HG03025 (cell line): ENCODE measurements around the gene MUC3A.

ENCODE experiments used
- ATAC-seq: cut with Tn5 transposase; IDR thresholded peaks from one replicate; pipeline ENCODE4 v1.9.1; 2021; ENCODE audit warnings: mild to moderate bottlenecking, moderate library complexity; ENCODE audit not compliant: unreplicated experiment, low FRiP score

MUC3A gene

DNA sequence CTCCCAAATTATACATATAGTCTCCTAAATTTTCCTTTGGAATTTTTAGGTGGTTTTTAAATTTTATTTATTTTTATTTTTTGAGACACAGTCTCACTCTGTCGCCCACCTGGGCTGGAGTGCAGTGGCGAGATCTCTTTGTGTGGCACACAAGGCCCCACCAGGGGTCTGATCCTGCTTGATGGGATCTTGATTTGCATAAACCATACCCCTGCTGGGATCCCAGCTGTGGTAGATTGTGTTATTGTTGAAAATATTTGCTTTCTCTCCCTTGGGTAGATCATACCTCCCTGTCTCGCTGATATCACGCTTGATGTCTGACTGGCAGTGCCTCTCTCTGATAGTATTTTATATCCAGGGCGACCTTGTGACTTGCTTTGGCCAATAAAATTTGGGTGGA, 5.6 kb upstream of the MUC3A start:
- no peak for ATAC-seq

DNA sequence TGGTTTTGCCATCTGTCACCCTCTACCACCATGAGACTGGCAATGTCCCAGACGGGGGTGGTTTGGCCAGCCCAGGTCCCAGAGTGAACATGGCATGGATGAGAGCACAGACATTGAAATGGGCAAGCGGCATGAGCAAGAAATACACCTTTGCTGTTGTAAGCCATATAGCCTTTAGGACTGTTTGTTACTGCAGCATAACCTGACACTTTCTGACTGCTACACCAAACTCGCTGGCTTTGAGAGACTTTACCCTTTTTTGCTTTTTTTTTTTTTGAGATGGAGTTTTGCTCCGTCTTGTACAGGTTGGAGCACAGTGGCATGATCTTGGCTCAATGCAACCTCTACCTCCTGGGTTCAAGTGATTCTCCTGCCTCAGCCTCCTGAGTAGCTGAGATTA, 5.2 kb upstream of the MUC3A start:
- ATAC-seq, result no peak

DNA sequence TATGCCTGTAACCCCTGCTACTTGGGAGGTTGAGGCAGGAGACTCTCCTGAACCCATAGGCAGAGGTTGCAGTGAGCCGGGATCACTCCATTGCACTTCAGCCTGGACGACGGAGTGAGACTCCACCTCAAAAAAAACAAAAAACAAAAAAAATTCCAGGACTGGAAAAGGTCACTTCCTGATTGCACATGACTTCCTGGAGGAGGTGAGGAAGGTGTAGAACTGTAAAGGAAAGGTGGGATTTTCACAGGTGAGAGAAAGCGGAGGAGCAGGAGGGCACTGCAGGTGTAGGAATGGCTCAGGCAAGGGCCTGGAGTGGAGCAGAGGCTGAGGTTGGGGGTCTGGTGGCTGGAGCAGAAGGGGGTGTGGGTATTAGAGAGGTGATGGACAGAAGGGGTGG, 3.2 kb upstream of the MUC3A start:
- ATAC-seq, result no peak

DNA sequence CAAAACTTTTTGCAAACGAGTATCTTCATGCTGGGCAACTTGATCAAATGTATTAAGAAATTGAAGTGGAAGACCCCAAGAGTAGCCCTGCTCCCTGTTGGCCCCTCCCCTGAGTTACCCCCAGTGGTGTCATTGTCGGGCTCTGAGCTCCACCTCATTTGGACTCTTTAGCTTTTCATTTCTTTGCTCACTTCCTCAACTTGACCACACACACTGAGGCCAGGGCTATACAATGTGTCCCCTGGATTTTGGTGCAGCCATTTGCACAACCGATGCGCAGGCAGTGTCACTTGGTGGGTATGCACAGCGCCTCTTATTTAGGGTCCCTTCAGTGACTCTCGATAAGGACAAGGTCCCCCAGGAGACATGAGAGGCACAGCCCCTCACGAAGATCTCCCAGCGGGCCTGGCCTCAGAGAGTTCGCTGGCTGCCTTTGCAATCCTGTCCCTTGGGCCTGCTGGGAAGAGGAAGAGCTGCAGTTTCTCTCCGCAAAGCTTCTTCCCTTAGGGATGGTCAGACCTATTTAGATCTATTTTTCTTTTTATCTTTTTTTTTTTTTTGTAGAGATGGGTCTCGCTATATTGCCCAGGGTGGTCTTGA, 2.5 kb upstream of the MUC3A start:
- ATAC-seq, result no peak

DNA sequence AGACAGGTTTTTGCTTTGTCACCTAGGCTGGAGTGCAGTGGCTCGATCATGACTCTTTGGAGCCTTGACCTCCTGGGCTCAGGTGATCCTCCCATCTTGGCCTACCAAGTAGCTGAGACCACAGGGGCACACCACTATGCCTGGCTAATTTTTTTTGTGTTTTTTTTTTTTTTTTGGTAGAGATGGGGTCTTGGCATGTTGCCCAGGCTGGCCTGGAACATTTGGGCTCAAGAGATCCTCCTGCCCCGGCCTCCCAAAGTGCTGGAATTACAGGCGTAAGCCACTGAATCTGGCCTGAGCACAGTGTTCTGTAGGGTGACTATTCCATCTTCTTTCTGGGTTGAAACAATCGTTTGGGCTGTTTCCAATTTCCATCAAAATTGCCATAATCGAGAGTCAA, 1.5 kb upstream of the MUC3A start:
- ATAC-seq, result no peak

DNA sequence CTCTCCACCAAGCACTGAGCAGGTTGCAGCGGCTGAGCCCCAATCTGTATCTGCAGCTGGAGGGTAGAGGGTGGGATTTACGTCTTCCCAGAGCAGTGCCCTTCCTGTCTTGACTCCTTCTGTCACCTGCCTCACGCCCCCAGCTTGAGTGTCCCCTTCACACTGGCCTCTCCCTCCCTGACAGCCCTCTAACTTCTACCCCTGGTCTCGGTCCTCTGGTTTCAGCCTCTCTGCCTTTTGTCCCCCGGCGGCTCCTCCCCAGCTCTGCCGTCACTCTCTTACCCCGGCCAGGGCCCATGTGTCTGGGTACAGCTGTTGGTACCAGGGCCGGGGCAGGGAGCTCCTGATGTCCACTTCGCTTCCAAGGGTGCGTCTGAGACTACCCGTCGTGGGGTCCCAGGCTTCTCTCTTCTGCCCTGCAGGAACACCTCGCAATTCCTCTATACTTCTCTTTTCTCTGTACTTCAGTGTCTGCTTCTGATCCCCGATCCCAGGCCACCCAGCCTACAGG, 654 bp downstream of the MUC3A start:
- no peak for ATAC-seq

DNA sequence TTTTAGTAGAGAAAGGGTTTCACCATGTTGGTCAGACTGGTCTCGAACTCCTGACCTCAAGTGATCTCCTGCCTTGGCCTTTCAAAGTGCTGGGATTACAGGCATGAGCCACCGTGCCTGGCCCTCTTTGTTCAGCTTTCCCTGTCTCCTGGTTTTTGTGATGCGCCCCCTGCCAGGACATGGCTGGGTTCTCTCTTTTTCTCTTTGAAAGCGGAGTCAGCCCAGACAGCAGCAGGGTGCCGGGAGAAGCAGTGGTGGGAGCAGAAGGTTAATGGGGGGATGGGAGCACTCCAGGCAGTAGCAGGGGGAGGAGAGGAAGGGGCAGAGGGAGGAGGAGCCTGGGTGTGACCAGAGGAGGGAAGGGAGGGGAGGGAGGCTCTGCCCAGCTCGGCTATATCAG, 1.8 kb downstream of the MUC3A start:
- no peak for ATAC-seq

DNA sequence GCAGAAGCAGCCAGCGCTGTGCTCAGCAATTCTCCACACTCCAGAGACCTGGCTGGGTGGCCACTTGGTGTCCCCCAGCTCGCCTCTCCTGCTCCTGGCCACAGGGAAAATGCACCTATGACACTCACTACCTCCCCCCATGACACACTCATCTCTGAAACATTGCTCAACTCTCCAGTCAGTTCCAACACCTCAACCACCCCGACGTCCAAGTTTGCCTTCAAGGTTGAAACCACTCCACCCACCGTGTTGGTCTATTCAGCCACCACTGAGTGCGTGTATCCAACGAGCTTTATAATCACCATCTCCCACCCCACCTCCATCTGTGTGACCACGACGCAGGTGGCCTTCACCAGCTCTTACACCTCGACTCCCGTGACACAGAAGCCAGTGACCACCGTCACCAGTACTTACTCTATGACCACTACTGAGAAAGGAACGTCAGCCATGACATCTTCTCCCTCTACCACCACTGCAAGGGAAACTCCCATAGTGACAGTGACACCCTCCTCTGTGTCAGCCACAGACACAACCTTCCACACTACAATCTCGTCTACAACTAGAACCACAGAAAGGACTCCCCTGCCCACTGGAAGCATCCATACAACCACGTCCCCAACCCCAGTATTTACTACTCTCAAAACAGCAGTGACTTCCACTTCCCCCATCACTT, 2.7 kb downstream of the MUC3A start:
- ATAC-seq, result no peak

DNA sequence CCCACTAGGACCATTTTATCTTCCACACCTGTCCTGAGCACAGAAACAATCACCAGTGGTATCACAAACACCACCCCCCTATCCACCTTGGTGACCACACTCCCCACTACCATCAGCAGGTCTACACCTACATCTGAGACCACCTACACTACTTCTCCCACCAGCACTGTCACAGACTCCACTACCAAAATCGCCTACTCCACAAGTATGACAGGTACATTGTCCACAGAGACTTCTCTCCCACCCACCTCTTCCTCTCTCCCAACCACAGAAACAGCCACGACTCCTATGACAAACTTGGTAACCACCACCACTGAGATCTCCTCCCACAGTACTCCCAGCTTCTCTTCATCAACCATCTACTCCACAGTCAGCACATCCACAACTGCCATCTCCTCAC, 3.3 kb downstream of the MUC3A start:
- no peak for ATAC-seq

DNA sequence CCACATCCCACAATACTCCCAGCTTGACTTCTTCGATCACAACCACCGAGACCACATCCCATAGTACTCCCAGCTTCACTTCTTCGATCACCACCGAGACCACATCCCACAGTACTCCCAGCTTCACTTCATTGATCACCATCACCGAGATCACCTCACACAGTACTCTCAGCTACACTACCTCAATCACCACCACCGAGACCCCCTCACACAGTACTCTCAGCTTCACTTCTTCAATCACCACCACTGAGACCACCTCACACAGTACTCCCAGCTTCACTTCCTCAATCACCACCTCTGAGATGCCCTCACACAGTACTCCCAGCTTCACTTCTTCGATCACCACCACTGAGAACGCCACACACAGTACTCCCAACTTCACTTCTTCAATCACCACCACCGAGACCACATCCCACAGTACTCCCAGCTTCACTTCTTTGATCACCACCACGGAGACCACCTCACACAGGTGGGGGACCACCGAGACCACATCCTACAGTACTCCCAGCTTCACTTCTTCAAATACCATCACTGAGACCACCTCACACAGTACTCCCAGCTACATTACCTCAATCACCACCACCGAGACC, 8.6 kb downstream of the MUC3A start:
- ATAC-seq, result no peak

DNA sequence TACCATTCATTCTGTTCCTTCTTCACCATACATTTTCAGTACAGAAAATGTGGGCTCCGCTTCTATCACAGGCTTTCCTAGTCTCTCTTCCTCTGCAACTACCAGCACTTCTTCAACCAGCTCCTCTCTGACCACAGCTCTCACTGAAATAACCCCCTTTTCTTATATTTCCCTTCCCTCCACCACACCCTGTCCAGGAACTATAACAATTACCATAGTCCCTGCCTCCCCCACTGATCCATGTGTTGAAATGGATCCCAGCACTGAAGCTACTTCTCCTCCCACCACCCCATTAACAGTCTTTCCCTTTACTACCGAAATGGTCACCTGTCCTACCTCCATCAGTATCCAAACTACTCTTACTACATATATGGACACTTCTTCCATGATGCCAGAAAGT, 10.6 kb downstream of the MUC3A start:
- no peak for ATAC-seq

DNA sequence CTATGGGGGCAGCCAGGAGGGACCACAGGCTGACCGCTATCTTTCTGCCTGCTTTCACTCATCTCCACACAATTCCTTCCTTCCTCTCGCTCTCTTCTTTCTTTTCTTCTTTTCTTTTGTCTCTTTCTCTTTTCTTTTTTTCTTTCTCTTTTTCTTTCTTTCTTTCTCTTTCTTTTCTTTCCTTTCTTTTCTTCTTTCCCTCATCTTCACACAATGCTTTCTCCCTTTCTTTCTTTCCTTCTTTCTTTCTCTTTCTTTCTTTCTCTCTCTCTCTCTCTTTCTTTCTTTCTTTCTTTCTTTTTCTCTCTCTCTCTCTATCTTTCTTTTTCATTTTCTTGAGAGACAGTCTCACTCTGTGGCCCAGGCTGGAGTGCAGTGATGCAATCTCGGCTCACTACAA, 13.2 kb downstream of the MUC3A start:
- no peak for ATAC-seq

DNA sequence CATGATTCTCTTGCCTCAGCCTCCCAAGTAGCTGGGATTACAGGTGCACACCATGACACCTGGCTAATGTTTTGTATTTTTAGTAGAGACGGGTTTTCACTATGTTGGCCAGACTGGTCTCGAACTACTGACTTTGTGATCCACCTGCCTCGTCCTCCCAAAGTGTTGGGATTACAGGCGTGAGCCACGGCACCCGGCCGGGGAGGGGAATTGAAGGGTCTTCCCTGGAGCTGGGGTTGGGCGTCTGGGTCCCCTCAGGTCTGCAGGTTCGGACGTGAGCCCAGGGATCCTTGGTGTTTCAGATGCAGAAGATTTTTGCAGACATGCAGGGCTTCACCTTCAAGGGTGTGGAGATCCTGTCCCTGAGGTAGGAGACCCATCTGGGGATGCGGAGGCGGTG, 14.1 kb downstream of the MUC3A start:
- no peak for ATAC-seq

DNA sequence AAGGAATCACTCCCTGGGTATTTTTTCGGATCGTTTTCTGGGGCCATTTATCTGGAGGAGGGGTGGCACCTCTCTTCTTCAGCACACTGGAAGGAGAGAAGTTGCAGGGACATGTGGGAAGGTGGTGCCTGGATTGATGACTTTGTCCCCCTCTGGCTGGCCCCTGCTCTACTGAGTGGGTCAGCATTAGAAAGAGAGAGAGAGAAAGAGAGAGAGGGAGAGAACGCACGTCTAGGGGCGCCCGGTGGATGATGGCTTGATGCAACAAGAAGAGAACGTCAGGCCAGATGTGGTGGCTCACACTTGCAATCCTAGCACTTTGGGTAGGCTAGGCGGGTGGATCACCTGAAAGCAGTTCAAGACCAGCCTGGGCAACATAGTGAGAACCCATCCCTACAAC, 14.5 kb downstream of the MUC3A start:
- ATAC-seq, result no peak

DNA sequence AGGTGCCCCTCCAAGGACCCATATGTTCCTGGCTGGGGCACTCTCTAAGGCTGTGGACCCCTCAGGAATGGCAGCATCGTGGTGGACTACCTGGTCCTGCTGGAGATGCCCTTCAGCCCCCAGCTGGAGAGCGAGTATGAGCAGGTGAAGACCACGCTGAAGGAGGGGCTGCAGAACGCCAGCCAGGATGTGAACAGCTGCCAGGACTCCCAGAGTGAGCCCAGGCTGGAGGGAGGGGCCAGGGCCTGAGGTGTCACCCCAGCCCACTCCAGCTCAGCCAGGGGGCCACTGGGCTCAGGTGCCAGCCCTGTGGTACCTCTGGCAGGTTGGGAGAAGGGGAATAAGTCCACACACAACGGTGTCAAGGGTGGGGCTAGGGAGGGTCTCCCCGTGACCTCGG, 15.3 kb downstream of the MUC3A start:
- no peak for ATAC-seq

DNA sequence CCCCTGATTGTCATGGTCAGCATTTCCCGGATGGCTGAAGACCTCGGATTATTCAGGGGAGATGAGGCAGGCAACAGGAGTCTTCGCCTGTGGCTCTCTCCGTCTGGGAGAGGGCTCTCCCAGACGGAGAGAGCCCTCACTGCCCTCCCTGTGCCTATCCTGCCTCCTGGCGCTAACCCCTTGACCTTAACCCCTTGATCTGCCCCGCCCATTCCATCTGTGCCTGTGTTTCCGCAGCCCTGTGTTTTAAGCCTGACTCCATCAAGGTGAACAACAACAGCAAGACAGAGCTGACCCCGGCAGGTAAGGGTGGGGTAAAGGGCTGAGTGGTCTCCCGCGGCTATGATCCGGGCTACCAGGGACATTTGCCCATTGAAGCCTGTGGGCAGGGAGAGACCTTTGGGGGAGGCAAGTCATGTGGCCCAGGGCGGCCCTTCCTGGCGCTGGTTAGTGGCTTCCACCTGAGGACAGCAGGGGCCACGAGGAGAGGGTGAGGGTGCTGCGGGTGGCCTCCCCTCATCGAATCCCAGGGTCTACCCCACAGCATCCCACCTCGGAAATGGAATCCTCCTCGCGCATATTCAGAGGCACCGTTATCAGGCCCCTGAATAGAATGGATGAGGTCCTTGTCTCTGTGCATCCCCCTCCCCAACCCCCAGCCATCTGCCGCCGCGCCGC, 15.8 kb downstream of the MUC3A start:
- no peak for ATAC-seq

DNA sequence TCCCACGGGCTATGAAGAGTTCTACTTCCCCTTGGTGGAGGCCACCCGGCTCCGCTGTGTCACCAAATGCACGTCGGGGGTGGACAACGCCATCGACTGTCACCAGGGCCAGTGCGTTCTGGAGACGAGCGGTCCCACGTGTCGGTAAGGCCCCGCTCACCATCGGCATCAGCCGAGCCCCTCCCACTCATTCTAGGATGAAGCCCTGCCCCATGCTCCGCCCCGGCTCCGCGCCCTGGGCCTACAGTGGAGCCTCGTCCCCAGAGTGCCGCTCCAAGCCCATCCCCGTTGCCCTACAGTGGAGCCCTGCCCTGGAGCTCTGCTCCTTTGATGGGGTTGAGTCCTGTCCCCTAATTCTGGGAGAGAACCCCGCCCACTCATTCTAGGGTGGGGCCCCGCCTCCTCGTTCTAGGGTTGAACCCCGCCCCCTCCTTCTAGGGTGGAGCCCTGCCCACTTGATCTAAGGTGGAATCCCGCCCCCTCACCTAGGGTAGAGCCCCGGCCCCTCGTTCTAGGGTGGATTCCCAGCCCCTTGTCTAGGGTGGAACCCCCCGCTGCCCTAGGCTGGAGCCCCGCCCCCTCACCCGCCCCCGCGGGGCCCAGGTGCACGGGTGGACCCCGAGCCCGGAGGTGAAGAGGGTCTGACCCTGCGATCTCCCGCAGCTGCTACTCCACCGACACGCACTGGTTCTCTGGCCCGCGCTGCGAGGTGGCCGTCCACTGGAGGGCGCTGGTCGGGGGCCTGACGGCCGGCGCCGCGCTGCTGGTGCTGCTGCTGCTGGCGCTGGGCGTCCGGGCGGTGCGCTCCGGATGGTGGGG, 16.6 kb downstream of the MUC3A start:
- no peak for ATAC-seq

DNA sequence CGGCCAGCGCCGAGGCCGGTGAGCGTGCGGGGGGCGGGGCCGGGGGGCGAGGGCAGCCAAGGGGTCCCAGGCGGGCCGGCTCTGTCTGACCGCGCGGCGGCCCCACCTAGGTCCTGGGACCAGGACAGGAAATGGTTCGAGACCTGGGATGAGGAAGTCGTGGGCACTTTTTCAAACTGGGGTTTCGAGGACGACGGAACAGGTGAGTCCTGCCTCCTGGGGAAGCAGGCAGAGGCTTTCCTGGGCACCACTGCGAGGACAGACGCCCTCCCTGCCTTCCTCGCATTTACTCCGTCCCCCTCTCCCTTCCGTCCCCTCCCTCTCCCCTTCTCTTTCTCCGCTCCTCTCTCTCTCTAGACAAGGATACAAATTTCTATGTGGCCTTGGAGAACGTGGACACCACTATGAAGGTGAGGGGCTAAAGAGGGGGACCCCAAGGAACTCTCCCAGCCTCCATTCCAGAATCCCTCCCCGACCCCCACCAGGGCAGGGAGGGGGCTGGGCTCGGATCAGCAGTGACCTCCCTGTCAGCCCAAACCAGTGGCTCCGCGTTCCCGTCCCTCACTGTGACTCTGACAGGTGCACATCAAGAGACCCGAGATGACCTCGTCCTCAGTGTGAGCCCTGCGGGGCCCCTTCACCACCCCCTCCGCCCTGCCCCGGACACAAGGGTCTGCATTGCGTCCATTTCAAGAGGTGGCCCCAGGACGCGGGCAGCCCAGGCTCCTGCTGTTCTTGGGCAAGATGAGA, 17.4 kb downstream of the MUC3A start:
- no peak for ATAC-seq

DNA sequence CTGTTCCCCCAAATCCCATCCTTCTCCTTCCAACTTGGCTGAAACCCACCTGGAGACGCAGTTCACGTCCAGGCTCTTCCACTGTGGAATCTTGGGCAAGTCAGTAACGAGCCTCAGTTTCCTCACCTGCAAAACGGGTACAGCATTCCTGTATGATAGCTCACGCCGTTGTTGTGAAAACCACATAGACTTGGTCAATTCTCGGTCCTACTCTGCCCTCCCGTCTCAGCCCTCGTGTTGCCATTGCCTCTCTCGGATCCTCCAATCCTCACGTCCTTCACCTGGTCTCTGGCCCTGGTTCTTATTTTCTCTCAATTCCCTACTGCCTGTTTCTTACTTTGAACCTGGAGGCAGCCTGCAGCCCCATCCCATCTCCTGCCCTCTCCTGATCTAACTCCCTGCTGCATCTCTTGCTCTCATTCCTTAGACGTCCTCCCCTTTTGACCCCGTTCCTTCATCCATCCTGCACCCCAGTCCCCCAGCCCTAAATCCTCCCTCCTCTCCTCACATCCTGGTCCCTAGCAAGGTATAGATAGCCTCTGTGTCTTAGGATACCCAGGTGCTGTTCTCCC, 18.0 kb downstream of the MUC3A start:
- ATAC-seq, result no peak

DNA sequence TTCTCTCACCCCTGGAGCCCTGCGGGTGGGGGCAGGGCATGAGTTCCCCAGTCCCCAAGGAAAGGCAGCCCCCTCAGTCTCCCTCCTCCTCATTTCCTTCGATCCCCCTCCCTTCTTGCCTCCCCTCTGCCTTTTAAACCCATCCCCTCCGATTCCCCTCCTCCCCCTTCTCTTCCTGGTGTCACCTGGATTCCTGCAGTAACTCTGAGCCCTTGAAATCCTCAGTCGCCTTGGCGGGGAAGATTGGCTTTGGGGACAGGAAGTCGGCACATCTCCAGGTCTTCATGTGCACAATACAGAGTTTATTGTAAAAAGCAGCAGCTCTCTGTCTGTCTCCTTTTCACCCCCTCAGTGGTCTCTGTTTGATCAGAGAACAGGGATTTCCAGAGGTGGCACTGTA, 18.7 kb downstream of the MUC3A start:
- ATAC-seq, result no peak
